ENCODE data around the gene PLEKHA3. TPM values are rescaled to one million over a fixed set of nuclear protein-coding genes. Genes with fewer than 3 reads are reported as not detected.

Gene PLEKHA3
- total and polyA plus RNA-seq, 9 of the 15 experiments (the other 6 are each of a cell fraction or from before 2014, with no cell fraction given), result 2.3 to 23.4 (median 10.5) TPM

DNA sequence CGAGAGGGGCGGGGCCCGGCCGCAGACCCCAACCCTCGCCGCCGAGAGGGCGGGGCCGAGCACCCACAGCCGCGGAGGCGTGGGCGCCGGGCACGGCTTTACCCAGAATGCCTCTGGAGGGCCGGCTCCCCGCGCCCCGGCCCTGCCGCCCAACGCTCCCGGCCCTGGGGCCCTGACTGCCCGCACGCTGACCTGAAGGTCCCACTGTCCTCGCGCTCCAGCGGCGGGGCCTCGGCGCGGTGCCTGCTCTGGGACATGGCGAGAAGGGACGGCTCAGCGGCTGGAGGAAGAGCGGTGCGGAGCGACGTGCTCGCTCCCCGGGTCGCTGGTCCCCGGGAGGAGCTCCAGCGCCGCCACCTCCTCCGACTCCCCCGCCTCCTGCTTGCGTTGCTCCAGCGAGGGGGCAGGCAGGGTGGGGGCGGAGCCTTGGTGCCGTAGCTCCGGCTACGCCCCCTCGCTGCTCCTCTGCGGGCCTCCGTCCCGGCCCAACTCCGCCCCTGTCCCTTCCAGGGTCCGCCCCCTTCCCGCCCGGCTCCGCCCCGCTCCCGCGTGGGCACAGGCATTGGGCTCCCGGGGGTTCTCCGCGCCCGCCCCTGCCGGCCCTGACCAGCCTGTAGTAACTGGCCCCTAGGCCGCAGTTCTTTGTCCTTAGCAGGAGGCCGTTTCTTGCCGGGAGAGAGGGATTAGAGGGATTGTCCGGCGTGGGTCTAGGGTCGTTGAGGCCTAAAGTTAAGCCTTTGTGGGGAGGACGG, 29.3 kb upstream of the PLEKHA3 start, which contains the start of the genes PJVK and PRKRA (continued):
- TF ChIP-seq, protein P1, sequence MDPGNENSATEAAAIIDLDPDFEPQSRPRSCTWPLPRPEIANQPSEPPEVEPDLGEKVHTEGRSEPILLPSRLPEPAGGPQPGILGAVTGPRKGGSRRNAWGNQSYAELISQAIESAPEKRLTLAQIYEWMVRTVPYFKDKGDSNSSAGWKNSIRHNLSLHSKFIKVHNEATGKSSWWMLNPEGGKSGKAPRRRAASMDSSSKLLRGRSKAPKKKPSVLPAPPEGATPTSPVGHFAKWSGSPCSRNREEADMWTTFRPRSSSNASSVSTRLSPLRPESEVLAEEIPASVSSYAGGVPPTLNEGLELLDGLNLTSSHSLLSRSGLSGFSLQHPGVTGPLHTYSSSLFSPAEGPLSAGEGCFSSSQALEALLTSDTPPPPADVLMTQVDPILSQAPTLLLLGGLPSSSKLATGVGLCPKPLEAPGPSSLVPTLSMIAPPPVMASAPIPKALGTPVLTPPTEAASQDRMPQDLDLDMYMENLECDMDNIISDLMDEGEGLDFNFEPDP (CRISPR knock-in tag; IDR thresholded peaks at IDR 0.05), result no peak
- TF ChIP-seq ZNF696 (CRISPR knock-in tag; conservative IDR thresholded peaks at IDR 0.05) (no peak), ZNF212 (CRISPR knock-in tag; IDR thresholded peaks at IDR 0.05) (no peak), TRIM24 (IDR thresholded peaks at IDR 0.05) (0 out of 4 replicates have a peak, but pooled peaks of 1 of the 2 experiments have one; percentile 6), POLR2A (conservative IDR thresholded peaks at IDR 0.05) (peak; percentile 99), CBX1 (IDR thresholded peaks at IDR 0.05; ENCODE audit: low read depth) (peak; percentile 83; the same call in 1 of the 2 replicates), ZNF76 (CRISPR knock-in tag; IDR thresholded peaks at IDR 0.05; ENCODE audit: borderline replicate concordance) (peak; percentile 82; the same call in 1 of the 2 replicates), ESRRA (IDR thresholded peaks at IDR 0.05; ENCODE audit: borderline replicate concordance, low read depth) (peak; percentile 61), MCM5 (IDR thresholded peaks at IDR 0.05; ENCODE audit: low read depth) (no peak), CXXC5 (CRISPR knock-in tag; IDR thresholded peaks at IDR 0.05) (peak; percentile 94), NRF1 (conservative IDR thresholded peaks at IDR 0.05 in 1 of 2, IDR thresholded peaks at IDR 0.05 in 1 of 2) (peak; percentile 80 to 85), TCF3 (CRISPR knock-in tag; IDR thresholded peaks at IDR 0.05) (0 out of 2 replicates have a peak, but pooled peaks have one; percentile 40), CSDE1 (IDR thresholded peaks at IDR 0.05) (no peak; a peak in 1 of 4 replicates), EP400 (IDR thresholded peaks at IDR 0.05) (peak; percentile 90), NONO (IDR thresholded peaks at IDR 0.05; ENCODE audit: low read depth in 2 of 2, low read length in 1 of 2) (peak; percentile 66 to 96), PHB2 (IDR thresholded peaks at IDR 0.05; ENCODE audit: low read depth) (no peak), ZNF584 (CRISPR knock-in tag; IDR thresholded peaks at IDR 0.05; ENCODE audit: low read depth) (0 out of 2 replicates have a peak, but pooled peaks have one; percentile 46), GATA2 (CRISPR knock-in tag; IDR thresholded peaks at IDR 0.05) (0 out of 2 replicates have a peak, but pooled peaks have one; percentile 30)
- TF ChIP-seq, protein P2, sequence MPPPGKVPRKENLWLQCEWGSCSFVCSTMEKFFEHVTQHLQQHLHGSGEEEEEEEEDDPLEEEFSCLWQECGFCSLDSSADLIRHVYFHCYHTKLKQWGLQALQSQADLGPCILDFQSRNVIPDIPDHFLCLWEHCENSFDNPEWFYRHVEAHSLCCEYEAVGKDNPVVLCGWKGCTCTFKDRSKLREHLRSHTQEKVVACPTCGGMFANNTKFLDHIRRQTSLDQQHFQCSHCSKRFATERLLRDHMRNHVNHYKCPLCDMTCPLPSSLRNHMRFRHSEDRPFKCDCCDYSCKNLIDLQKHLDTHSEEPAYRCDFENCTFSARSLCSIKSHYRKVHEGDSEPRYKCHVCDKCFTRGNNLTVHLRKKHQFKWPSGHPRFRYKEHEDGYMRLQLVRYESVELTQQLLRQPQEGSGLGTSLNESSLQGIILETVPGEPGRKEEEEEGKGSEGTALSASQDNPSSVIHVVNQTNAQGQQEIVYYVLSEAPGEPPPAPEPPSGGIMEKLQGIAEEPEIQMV (tag; conservative IDR thresholded peaks at IDR 0.05; ENCODE audit: low read depth), result no peak
- TF ChIP-seq, protein P3, sequence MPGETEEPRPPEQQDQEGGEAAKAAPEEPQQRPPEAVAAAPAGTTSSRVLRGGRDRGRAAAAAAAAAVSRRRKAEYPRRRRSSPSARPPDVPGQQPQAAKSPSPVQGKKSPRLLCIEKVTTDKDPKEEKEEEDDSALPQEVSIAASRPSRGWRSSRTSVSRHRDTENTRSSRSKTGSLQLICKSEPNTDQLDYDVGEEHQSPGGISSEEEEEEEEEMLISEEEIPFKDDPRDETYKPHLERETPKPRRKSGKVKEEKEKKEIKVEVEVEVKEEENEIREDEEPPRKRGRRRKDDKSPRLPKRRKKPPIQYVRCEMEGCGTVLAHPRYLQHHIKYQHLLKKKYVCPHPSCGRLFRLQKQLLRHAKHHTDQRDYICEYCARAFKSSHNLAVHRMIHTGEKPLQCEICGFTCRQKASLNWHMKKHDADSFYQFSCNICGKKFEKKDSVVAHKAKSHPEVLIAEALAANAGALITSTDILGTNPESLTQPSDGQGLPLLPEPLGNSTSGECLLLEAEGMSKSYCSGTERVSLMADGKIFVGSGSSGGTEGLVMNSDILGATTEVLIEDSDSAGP (CRISPR knock-in tag; IDR thresholded peaks at IDR 0.05), result peak; percentile 57; the same call in 1 of the 2 replicates
- TF ChIP-seq, protein P4, sequence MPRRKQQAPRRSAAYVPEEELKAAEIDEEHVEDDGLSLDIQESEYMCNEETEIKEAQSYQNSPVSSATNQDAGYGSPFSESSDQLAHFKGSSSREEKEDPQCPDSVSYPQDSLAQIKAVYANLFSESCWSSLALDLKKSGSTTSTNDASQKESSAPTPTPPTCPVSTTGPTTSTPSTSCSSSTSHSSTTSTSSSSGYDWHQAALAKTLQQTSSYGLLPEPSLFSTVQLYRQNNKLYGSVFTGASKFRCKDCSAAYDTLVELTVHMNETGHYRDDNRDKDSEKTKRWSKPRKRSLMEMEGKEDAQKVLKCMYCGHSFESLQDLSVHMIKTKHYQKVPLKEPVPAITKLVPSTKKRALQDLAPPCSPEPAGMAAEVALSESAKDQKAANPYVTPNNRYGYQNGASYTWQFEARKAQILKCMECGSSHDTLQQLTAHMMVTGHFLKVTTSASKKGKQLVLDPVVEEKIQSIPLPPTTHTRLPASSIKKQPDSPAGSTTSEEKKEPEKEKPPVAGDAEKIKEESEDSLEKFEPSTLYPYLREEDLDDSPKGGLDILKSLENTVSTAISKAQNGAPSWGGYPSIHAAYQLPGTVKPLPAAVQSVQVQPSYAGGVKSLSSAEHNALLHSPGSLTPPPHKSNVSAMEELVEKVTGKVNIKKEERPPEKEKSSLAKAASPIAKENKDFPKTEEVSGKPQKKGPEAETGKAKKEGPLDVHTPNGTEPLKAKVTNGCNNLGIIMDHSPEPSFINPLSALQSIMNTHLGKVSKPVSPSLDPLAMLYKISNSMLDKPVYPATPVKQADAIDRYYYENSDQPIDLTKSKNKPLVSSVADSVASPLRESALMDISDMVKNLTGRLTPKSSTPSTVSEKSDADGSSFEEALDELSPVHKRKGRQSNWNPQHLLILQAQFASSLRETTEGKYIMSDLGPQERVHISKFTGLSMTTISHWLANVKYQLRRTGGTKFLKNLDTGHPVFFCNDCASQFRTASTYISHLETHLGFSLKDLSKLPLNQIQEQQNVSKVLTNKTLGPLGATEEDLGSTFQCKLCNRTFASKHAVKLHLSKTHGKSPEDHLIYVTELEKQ (CRISPR knock-in tag; IDR thresholded peaks at IDR 0.05), result no peak
